GM19467 (cell line): ENCODE measurements around the gene PLTP.

Source experiments
- ATAC-seq: cut with Tn5 transposase; IDR thresholded peaks from one replicate; pipeline ENCODE4 v1.9.1; 2021; ENCODE audit warnings: mild to moderate bottlenecking, moderate library complexity; ENCODE audit not compliant: unreplicated experiment

Gene PLTP

DNA sequence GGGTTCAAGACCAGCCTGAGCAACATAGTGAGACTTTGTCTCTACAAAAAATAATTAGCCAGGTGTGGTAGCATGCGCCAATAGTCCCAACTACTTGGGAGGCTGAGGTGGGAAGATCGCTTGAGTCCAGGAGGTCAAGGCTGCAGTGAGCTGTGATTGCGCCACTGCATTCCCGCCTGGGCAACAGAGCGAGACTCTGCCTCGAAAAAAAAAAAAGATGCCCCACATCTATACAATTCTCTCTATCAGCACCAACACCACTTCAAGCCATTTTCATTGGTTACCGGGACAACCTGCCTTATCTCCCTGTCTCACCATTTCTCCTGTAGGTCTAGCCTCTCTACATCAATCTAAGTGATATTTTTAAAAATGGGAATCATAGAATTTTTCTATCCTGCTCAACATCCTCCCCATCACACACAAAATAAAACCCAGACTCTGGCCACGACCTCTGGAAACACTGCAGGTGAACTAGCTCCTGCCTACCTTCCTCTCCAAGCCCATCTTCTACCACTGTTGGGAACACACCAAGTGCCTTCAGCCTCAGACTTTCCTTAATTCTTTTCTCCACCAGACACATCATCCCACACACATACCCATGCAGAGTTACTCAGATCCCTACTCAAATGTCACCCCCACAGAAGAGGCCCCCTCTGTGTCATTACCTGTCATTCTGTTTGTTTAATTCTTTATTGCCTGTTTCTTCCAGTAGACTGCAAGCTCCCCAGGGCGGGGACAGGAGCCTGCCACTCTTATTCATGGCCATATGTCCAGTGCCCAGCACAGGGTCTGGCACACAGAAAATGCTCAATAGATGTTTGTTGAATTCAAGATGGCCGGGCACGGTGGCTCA is 9.6 kb upstream of the PLTP start:
- no peak for ATAC-seq

DNA sequence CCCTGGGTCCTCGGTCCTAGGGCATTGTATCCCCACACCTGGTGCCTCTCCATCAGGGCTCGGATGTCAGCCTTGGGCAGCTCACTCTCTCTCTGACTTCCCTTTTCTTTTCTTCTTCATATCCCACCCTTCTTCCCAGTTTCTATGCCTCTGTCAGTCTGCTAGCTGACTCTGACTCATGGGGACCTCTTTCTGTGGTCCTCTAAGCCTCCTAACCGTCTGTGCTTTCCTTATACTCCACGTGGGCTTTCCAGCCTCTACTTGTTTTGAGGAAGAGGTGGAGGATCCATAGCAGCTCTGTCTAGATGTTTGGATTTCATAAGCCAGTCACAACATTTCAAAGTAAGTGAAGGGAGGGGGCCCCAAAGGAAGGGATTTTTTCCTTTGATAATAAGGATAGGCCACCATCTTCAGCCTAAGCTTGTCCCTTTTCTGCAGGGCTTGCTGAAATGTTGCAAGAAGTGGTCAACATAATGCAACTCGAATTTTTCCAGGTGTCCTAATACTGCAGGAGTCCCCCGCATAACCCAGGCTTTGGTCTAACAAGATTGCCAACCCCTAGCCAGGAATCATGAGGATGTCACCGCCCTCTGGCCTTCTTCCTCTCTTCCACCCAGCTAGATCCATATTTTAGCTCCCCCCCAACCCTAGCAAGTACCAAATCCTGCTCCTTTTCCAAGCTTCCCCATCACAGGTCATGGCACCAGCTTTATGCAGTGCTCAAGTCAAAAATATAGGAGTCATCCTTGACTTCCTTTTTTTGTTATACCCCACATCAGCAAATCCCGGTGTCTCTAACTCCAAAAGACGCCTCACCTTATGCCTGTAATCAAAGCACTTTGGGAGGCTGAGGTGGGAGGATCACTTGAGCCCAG is 8.7 kb upstream of the PLTP start:
- ATAC-seq, result no peak

DNA sequence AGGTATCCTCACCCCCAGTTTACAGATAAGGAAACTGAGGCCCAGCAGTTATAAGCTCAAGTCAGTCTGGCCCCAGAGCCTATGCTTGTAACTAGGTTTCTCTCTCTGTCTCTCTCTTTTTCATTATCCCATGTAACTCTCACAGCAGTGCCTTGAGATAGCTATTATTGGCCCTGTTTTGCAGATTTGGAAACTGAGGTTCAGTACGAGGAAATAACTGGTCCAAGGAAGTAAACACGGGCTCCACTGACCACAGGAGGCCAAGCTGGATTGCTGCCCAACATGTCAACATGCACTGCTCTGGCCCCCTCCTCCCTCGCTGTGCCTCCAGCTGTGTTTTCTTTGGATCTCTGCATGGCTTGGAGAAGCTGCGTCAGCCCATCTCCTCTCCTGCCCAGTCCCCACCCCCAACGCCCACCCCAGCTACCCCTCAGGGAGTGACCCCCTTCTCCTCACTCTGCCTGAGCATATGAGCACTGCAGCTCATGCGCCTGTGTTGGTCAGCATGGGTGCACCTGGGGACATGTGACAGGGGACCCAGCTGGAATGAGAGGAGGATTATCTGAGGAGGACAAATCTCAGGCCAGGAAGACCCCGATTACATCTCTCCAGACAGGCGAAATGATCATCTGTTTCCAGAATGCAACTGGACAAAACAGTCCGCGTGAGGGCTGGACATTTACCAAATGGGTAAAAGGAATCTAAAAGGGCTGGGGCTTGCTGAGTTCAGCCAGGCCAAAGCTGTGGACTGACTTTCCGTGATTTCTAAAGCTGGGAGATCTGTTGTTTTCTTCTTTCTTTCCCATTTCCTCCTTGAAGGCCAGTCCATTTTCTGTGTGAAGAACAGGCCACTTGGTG is 7.8 kb upstream of the PLTP start:
- no peak for ATAC-seq

DNA sequence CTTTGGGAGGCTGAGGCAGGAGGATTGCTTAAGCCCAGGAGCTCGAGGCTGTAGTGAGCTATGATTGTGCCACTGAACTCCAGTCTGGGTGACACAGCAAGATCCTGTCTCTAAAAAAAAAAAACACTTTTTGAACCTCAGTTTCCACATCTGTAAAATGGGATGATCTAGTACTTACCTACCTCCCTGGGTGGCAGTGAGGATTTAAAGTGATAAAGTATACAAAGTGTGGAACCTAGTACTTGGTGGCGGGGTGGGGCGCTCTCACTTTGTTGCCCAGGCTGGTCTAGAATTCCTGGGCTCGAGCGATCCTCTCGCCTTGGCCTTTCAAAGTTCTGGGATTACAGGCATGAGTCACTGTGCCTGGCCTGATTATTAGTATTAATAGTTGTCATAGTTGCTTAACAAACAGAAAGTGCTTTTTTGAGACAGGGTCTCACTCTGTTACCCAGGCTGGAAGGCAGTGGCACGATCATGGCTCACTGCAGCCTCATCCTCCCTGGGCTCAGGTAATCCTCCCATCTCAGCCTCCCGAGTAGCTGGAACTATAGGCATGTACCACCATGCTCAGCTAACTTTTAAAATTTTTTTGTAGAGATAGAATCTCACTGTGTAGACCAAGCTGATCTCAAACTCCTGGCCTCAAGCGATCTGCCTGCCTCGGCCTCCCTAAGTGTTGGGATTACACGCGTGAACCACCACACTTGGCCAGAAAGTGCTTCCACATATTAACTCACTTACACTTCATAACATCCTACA is 7.0 kb upstream of the PLTP start:
- no peak for ATAC-seq

DNA sequence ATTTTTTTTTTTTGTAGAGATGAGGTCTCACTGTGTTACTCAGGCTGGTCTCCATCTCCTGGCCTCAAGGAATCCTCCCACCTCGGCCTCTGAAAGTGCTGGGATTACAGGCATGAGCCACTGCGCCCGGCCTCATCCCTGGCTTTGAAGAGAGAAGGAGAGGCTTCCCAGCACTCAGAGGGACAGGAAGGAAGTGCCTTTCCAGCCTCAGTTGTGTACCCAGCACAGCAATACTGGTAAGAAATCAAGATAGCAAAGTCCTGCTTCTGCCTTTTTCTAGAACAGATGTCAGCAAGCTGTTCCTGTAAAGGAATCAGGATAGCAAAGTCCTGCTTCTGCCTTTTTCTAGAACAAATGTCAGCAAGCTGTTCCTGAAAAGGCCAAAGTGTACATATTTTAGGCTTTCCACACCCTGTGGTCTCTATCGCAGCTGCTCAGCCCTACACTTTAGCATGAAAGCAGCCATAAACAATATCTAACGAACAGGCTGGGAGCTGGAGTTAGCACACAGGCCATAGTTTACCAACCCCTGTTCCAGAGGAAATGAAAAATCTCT is 6.3 kb upstream of the PLTP start:
- no peak for ATAC-seq

DNA sequence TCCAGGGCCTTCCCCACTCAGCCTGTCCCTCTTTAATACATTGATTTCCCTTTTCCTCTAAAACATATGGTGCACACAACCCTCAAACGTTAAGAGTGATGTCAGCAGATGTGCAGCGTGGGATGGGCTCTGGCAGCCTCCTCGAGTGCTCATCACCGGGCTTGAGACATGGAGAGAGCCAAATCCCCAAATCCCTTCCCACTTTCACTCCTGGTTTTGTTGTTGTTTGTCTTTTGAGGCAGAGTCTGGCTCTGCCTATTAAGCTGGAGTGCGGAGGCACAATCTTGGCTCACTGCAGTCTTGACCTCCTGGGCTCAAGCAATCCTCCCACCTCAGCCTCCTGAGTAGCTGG is 5.8 kb upstream of the PLTP start:
- ATAC-seq, result no peak

DNA sequence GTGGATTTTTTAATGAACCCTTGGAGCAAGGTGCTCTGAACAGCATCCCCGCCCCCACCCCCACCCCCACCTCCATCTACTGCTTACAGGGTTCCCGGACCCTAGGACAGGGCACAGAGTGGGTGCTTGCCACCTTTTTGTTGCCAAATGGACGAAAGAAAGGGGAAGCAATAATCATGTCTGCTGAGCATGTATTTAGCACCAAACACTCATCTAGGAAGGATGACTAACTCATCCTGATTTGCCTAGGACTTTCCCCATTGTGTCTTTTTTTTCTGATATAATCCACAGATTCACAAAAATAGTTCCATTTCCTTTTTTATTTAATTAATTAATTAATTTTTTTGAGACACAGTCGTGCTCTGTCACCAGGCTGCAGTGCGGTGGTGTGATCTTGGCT is 1.2 kb upstream of the PLTP start:
- ATAC-seq, result no peak

DNA sequence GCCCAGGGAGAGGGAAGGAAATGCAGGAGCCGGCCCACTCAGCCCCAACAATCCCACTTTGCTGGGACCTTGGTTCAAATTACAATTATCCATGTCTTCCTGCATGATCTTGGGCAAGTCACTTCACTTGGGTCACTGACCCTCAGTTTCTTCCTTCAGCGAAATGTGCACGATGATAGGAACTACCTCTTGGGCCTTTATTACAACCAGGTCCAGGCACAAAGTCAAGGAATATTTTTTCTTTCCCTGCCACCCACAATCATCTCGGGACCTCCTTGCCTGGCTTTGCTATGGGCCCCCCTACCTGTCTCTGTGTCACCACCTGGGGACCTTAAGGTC is 358 bp upstream of the PLTP start:
- ATAC-seq, result no peak

DNA sequence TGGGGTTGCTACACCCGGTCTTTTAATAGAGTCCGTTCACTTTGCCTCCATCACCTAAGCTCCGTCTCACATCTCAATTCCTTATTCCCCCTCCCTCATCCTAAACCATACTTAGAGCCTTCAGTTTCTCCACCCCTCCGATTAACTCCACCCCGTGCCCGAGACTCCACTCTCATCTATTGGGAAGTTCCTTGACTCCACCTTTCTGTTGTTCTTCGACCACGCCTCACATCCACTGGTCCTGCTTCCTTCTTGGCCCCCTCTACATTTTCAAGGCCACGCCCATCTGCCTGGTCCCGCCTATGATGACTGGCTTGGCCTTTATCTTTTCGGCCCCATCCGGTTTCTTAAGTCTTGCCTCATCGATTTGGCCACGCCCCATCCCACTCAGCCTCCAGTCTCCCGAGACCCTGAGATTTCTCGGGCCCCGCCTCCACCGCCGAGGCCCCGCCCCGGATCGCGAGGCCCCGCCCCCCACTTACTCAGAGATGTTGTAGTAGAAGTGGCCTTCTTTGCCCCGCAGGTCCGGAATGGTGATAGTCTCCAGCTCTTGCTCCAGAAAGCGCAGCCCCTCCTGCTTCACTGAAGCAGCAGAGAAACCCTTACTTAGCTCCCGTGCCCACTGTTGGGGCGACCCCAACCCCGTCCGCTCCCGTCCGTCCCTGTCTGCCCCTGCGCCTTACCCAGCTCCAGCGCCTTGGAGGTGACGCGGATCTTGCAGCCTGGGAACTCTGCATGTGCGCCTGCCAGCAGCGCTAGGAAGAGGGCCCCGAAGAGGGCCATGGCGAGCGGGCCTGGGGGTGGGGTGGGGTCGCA is 1.1 kb downstream of the PLTP start:
- ATAC-seq, result peak; percentile 83

DNA sequence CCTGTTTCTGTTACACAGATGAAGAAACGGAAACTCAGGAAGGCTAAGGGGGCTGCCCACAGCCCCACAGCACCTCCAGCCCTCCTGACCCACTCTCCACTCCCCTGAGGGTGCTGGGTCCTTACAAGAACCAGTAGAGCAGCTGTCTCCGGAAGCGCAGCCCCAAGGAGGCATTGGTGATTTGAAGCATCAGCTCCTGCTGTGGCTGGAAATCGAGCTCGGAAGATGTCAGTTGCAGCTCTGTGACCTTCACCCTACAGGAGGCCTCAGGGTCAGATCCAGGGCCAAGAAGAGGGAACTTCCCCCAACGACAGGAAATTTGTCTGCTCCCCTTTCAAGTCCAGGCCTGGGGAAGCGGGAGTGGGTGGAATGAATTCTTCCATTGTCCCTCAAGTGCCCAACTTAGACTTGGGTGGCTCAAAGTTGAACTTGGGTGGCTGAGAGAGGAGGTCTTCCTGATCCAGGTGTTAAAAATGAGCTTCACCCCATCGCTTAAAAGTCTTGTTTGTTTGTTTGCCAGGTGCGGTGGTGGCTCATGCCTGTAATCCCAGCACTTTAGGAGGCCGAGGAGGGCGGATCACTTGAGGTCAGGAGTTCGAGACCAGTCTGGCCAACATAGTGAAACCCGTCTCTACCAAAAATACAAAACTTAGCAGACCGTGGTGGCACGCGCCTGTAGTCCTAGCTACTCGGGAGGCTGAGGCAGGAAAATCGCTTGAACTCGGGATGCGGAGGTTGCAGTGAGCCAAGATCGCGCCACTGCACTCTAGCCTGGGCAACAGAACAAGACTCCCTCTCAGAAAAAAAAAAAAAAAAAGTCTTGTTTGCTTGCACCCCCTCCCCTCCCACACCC is 1.9 kb downstream of the PLTP start:
- ATAC-seq, result no peak

DNA sequence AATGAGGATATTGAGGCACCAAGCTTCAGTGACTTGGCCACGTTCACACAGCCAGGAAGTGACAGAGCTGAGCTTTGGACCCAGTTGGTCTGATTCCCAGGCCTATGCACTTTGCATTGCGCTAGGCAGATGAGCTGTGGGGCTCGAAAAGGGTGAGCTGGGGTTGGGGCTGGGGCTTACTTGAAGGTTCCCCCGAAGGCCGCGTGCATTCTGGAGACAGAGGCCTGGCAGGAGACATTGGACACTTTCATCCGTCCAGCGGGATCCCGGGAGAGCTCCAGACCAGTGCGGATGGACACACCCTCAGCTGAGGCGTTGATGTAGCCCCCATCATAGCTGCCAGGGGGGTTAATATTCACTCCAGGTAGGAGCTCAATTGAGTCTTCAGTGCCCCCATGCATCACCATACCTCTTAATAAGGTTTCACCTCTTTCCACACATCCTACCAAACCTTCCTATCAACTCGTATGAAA is 2.6 kb downstream of the PLTP start:
- no peak for ATAC-seq

DNA sequence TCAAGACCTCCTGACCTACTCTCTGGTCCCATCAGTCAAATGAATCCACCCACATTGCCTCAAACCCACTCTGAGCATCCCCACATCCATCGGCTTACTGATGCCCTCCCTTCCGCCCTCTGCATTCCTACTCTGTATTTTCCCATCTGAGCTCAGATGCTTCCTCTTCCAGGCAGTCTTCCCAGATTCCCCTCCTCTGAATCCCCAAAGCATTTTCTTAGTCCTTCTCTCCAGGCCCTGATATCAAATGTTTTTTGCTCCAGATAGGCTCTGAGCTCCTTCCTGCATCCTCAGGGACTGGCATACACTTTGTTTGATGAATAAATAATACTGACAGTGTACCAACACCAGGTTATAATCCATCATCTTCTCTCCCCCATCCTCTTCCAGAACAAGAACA is 3.9 kb downstream of the PLTP start:
- ATAC-seq, result no peak

DNA sequence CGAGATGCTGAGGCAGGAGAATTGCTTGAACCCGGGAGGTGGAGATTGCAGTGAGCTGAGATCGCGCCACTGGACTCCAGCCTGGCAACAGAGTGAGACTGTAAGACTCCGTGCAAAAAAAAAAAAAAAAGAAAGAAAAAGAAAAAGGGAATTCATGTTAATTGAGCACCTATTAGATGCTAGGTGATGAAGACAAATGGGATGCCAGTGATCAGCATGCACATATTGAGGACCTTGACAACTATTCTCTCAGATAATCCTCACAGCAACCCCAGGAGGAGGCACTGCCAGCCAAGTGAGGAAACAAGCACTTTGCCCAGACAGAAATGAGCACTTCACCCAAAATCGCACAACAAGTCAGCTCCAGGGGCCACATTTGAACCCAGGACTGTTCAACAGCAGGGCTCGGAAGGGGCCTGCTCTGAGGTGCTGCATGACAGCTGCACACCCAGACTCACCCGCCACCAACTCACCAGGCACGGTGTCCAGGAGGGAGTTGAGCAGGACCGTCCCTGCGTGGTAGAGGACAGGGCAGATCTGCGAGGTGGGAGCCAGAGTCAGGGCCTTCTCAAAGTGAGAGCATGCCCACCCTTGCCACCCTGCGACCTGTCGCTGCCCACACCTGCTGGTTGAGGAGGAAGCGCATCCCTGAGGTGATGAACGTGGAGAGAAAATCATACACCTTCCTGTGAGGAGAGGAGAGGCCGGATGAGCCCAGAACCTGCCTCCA is 4.6 kb downstream of the PLTP start:
- no peak for ATAC-seq

DNA sequence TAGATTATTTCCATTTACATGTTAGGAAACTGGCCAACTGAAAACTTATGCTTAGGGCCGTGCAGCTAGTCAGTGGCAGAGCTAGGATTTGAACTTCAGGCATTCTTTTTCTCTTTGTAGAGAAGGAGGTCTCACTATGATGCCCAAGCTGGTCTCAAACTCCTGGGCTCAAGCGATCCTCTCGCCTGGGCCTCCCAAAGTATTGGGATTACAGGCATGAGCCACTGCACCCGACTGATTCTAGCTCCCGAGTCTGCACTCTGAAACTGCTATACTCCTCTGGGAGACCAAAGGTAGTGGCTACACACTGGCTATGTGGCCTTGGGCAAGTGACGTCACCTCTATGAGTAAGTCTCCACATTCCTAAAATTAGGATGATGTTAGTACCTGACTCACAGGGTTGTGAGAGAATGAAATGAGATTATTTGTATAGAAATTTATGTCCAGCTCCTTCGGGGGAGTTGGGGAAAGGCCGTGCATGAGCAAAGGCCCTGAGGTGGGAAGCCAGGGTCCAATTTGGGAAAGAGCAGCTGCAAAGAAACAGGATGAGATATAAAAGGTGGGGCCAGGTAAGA is 6.4 kb downstream of the PLTP start:
- ATAC-seq, result no peak

DNA sequence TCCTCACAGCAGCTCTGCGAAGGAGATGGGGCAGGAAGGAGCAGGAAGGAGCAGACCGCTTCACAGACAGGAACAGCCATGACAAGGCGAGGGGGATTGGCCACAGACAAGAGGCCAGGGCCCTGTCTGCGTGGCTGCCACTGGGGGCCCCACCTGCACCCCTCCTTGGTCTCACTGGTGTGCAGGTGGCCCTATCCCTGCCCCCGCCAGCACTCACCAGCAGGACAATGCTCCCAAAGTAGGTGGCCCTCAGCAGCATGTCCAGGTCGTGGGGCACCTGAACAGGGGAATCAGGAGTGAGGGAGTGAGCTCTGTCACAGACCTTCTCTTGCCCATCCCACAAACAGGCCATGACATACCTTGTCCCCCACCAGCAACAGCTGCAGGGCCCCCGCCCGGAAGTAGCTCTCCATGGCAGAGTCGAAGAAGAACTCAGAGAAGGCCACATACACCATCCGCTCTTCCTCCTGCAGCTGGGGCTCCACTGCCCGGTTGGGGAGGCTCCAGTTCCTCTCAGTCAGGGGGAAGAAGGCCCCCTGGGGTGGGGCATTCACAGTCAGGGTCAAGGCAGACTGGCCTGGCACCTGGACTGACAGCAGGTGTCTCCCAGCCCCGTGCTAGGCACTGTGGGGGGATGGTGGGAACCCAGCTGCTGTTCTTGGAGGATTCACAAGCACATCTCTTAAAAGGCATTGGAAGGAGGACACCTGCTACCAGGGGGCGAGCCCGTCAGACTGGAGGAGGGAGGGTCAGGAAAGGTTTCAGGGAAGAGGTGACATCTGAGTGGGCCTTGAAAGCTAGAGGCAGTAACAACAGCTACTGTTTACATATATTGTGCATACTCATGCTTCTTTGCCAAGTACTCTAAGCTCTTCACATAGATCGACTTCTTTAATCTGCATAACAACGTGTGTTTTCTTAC is 7.1 kb downstream of the PLTP start:
- no peak for ATAC-seq

DNA sequence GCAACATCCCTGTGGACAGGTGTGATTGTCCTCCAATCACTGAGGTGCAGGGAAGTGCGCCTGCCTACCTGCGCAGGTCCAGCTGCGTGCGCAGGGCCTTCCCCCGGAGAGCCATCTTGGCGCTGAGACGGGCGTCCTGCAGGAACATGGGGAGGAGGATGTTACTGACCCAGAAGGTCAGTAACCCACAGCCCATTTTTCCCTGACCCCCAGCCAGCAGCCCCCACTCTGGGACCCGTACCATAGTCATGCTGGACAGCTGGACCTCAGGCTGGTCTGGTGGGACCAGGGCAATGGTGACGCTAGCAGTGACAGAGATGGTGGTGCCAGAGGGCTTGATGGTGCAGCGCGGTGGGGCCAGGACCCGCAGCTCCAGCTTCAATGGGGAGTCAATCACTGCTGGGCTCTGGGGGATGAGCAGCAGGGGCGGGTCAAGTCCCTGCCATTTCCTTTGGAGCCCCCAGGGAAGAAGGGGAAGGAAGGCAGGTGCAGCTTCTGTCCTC is 9.7 kb downstream of the PLTP start:
- no peak for ATAC-seq
